GM10248 (cell line): ENCODE results near the gene CPVL.

Experiments
- CTCF ChIA-PET: fragments of 300-600 bp; sonication (Branson Sonifier 250); formaldehyde crosslinking; extraction: SDS; loops from one replicate; lab custom pipeline; 2021; ENCODE audit warnings: antibody characterized with exemption; lab: Yijun Ruan, JAX
- POLR2A ChIA-PET: fragments of 350-650 bp; sonication (Branson Sonifier 250); formaldehyde crosslinking; extraction: SDS; loops from one replicate; lab custom pipeline; 2020; ENCODE audit warnings: antibody characterized with exemption; lab: Yijun Ruan, JAX
- DNase-seq: peaks from one replicate; pipeline ENCODE4 v3.0.0; 2012; ENCODE audit errors: extremely low spot score
- CTCF ChIP-seq: IDR thresholded peaks from 2 replicates; pipeline ENCODE4 v1.5.1; 2012; ENCODE audit warnings: mild to moderate bottlenecking, low read depth; ENCODE audit errors: extremely low read depth, missing control alignments, control extremely low read depth

Gene CPVL

GRCh38 chr7:29147821-29148220, 1.5 kb upstream of the CPVL start:
- POLR2A ChIA-PET: no interaction called here
- TF ChIP-seq CTCF: no peak
- no peak for DNase-seq
- CTCF ChIA-PET: interaction anchor here (0.8 kb wide), 1 partner anchor 41 kb away, joined by 3 read pairs; no protein-coding TSS in a partner anchor

GRCh38 chr7:29146888-29147609, 712 bp upstream of the CPVL start:
- POLR2A ChIA-PET: no interaction called here
- TF ChIP-seq CTCF: no peak
- CTCF ChIA-PET: interaction anchor here (0.8 kb wide), 1 partner anchor 41 kb away, joined by 3 read pairs; no protein-coding TSS in a partner anchor
- no peak for DNase-seq

GRCh38 chr7:29145553-29146056, 732 bp downstream of the CPVL start:
- DNase-seq: no peak
- TF ChIP-seq CTCF: no peak
- ChIA-PET CTCF (no interaction called here), POLR2A (no interaction called here)

- CTCF ChIA-PET: interaction anchor here (1.2 to 3.5 kb wide), 3 partner anchors 12 to 216 kb away, joined by 3 to 13 read pairs (median 5); no protein-coding TSS in a partner anchor
- no peak for TF ChIP-seq CTCF
- no peak for DNase-seq
- POLR2A ChIA-PET: no interaction called here
These were observed 2.6 kb downstream of the CPVL start for GRCh38 chr7:29143751-29144150.

GRCh38 chr7:29142021-29142727, 4.2 kb downstream of the CPVL start:
- CTCF ChIA-PET: interaction anchor here (1.0 to 3.5 kb wide), 3 partner anchors 10 to 220 kb away, joined by 3 to 13 read pairs (median 4); no protein-coding TSS in a partner anchor
- POLR2A ChIA-PET: no interaction called here
- TF ChIP-seq CTCF: no peak
- DNase-seq: no peak

GRCh38 chr7:29140873-29141468, 5.4 kb downstream of the CPVL start:
- no peak for TF ChIP-seq CTCF
- ChIA-PET CTCF (interaction anchor here (1.0 to 3.5 kb wide), 3 partner anchors 9 to 17 kb away, joined by 3 to 13 read pairs (median 4); no protein-coding TSS in a partner anchor), POLR2A (no interaction called here)
- DNase-seq: no peak
